ENCODE measurements around the gene SLC6A8.
A peak's percentile ranks its signal among the peaks of the same experiment; 100 is the strongest.
"Not testable (repeated sequence)": the region's sequence is repeated elsewhere in the genome, so short reads cannot be mapped to it uniquely, and the experiment has no call there.

The SLC6A8 gene

DNA sequence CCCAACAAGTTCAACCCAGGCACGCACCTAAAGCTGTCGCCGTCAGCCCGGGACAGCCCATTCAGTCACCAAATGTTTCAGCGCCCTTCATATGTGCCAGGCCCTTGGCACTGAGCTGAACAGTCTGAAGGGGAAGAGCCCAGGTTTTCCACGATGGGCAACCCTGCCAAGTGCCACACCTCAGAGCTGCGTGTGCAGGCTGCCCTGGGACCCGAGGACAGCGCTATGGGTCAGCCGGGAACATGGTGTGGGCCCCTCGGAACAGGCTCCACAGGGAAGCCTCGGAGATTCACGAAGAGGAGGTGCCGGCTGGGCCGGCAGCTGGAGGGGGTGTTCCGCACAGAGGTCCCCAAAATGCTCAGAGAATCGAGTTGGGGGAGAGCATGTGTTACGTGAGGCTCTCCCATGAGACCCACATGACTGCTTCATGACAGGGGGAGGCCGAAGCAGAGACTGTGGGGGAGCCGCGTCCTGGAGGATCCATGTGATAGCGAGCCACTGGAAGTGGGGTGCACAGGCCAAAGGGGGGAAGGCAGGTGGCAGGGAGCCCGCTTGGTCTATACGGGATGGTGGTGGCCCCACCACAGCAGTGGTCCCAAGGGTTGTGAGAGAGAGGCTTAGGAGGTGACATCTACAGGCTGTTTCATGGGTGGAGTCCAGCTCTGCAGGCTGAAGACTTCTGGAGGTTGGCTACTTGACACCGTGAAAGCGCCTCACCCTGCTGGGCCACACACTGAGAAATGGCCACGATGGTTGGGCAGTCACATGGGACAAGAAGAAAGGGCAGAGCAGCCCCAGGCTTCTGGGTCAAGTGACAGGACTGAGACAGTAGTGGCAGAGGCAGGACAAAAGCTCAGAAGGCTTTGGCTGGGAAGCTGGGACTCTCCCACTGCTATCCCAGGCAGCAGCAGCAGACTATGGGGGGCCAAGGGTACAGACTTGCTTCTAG is 22.3 kb downstream of the SLC6A8 start:
- DNase-seq: no peak

DNA sequence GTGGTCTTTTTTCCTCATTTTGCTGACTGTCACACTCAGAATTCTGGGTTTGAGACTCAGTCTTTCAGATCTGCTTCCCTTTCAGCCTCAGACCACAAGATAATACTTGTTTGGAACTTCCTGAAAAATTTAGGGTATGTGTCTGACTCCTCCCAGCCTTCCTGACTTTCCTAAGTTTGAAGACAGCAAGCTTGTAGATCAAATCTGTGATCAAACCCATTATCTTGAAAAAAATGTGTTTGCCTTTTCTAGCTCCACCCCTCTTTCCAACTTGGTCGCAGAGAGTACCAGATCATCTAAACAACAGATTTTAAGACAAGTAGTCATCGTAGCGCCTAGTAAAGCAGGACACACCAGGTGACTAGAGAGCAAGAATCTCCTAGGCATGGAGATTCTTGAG is 26.5 kb downstream of the SLC6A8 start:
- DNase-seq: no peak

DNA sequence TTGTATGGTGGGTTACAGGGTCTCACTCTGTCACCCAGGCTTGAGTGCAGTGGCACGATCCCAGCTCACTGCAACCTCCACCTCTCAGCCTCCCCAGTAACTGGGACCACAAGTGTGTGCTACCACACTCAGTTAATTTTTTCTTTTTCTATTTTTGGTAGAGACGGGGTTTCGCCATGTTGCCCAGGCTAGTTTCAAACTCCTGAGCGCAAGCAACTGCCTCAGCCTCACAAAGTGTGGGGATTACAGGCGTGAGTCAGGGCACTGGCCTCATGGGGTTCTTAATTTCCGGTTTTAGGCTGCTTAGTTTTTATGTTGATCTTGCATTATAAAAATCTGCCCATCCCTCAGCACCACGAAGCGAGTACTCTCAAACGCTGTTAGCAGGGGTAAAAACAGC is 29.7 kb downstream of the SLC6A8 start:
- DNase-seq: no peak

DNA sequence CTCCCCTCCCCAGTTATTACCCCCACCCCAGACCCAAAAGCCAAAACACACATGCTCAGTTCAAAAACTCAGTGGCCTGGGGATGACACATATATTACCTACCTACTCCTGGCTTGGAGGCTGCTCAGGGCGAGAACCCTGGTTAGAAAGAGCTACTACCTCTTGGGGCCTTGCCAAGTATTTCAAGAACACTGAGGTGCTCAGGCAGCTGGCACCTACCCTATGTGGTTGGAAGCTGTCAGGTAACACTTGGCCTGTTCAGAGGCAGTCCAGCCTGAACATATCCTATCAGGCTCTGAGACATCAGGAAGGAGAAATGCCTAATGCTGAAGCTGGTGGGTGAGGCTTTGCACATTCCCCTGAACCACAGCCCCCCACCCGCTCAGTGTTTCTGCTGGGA is 31.5 kb downstream of the SLC6A8 start:
- DNase-seq: no peak

DNA sequence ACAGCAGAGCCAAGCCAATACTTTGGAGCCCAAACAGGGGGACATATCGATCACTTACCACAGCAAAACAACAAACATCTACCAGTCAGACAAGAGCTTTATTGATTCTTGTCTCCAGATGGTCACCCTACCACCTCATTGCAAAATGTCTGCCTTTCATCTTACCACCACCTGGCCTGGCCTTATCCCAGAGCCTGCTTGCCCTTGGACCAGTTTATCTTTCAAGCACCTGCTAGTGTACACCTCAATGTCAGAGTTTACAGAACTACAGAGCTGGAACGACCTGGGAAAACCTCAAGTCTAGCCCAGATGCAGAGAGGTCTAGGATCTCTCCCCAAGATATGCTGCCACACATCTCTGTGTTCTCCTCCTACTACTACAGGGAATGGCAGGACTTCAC is 32.0 kb downstream of the SLC6A8 start:
- no peak for DNase-seq

DNA sequence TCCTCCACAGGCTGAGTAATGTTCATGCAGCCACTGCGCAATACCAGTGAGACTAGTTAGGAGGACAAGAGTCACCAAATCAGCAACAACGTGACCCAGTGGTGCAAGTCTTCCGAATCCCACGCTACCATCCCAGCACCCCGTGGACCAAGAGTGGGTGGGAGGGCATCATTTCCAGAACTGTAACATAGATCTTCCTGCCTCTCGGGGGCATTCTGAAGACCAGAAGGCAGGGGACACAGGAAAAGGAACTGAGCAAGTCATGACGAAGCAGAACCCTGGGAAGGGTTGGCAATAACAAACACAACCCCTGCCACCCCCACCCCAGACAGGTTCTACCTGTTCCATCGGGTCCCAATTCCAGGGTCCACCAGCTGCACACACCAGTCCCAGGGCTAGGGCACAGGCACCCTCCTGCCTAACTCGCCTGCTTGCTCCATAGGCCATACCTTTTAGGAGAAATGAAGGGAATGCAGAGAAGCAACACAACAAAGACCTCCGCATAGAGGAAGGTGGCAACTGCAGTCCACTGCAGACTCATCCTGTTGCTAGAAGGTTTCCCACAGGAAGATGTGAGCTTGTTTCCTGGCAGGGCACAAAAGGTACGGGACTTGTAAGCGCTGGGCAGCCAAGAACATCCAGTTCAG is 35.1 kb downstream of the SLC6A8 start:
- no peak for DNase-seq

DNA sequence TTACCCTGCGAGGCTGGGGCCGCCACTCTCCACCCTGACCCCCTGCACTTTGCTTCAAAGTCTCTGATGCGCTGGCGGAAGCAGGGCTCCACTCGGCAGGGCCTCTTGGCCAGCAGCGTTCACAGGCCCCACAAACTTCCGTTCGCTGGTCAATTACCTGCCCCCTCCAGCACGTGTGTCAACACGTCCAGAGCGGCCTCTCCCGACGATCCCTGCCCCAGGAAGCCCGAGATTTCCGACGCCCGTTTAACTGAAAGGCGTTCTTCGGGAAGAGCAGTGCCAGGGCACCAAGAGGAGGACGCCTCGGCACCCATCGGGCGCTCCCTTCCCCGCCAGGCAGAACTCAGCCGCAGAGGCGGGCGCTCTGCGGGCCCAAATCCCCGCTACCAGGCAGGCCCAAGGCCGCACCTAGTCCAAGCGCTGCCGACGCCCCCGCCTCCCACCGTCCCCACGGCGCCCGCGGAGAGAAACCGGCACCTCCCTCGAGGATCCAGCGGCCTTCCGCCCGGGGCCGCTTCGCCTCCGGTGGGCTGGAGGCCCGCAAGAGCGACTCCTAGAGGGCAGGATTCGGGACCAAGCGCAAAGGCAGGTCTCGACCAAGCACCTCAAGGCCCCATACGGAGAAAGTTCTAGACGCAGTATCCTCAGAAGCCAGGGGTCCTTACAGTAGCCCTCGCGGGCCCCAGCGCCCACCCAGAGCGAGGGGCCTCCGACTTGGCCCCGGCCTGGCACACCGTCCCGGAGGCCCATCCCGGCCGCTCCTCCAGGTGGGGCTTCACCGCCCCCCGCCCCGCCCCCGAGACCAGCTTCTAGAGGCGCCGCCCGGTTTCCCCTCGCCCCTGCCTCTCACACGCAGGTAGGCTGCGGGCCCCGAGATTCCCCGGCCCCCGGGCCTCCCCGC is 35.9 kb downstream of the SLC6A8 start:
- DNase-seq: no peak

DNA sequence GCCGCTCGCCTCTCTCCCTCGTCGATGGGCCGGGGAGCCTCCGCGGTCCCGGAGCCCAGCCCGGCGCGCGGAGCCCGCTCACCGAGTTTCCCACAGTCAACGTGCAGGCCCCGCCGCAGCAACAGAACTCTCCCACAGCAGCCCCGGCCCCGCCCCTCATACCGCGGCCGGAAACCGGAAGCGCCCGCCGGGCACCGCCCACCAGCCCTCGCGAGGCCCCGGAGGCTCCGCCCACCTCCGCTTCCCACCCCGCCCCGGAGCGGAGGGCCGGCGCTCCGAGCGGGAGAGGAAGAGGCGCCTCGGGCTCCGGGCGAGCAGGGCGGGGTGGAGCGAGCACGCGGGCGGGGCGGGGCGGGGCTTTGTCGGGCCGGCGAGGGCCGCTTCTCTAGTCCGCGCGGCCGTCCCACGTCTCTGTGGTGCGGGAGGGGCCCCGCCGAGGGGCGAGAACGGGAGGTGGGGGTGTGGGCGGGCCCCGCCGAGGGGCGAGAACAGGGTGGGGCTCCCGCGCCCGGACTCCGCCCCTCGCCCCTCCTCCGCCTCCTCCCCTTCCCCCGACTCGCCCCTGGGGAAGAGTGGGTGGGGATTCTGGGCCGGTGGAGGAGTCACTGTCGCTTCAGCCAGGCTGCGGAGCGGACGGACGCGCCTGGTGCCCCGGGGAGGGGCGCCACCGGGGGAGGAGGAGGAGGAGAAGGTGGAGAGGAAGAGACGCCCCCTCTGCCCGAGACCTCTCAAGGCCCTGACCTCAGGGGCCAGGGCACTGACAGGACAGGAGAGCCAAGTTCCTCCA is 36.7 kb downstream of the SLC6A8 start, which contains the start of the genes ABCD1 and BCAP31:
TSS of gene ABCD1 (plus strand) at position 605 of the 787 bp plus-strand sequence. CDS start 411 bp downstream, outside the sequence.
TSS of gene BCAP31 (minus strand) at position 136 of the 787 bp plus-strand sequence. CDS start 1,143 bp downstream, outside the sequence.
- peak; percentile 93 for DNase-seq

DNA sequence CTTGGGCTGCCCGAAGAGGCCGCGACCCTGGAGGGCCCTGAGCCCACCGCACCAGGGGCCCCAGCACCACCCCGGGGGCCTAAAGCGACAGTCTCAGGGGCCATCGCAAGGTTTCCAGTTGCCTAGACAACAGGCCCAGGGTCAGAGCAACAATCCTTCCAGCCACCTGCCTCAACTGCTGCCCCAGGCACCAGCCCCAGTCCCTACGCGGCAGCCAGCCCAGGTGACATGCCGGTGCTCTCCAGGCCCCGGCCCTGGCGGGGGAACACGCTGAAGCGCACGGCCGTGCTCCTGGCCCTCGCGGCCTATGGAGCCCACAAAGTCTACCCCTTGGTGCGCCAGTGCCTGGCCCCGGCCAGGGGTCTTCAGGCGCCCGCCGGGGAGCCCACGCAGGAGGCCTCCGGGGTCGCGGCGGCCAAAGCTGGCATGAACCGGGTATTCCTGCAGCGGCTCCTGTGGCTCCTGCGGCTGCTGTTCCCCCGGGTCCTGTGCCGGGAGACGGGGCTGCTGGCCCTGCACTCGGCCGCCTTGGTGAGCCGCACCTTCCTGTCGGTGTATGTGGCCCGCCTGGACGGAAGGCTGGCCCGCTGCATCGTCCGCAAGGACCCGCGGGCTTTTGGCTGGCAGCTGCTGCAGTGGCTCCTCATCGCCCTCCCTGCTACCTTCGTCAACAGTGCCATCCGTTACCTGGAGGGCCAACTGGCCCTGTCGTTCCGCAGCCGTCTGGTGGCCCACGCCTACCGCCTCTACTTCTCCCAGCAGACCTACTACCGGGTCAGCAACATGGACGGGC is 37.5 kb downstream of the SLC6A8 start:
- no peak for DNase-seq

DNA sequence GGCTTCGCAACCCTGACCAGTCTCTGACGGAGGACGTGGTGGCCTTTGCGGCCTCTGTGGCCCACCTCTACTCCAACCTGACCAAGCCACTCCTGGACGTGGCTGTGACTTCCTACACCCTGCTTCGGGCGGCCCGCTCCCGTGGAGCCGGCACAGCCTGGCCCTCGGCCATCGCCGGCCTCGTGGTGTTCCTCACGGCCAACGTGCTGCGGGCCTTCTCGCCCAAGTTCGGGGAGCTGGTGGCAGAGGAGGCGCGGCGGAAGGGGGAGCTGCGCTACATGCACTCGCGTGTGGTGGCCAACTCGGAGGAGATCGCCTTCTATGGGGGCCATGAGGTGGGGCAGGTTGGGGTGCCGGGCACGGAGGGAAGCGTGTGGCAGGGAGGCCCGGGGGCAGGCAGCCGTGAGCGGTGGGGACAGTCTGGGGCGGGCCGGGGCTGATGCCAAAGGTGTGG is 38.1 kb downstream of the SLC6A8 start:
- no peak for DNase-seq

DNA sequence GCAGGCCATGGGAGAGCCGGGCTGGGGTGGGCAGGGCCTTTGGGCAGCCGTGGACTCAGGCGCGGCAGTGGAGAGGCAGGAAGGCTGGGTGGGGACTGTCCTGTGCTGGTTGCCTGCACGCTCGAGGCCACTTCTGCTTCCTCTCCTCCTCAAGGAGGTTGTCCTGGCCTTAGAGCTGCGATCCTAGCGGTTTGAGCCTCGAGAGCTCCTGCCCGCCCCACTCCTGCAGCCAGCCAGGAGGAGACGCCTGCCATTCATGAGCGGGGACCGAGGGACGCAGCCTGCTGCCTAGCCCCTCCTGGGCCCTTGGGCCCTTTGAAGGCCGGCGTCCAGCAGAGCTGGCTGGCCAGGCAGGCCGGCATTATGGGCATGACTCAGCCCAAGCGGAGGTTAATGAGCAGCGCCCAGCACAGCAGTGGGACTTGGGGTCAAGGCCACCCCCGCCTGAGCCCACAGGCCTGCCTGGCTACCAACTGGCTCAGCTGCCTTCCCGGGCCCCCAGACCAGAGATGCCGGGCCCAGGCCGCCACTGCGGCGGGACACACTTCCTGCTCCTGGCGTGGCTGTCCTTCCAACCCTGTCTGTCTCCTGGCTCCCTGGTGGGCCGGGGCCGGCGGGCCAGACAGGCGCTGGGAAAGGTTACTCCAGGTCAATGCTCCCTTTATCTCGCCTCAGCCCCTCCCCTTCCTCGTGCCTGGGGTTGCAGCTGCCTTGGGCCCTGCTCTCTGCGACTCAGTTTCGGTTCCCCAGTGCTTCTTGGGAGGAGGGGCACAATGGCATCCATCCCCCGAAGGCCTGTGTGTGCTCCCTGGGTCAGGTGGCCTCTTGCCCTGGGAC is 38.8 kb downstream of the SLC6A8 start:
- DNase-seq: peak; percentile 60

DNA sequence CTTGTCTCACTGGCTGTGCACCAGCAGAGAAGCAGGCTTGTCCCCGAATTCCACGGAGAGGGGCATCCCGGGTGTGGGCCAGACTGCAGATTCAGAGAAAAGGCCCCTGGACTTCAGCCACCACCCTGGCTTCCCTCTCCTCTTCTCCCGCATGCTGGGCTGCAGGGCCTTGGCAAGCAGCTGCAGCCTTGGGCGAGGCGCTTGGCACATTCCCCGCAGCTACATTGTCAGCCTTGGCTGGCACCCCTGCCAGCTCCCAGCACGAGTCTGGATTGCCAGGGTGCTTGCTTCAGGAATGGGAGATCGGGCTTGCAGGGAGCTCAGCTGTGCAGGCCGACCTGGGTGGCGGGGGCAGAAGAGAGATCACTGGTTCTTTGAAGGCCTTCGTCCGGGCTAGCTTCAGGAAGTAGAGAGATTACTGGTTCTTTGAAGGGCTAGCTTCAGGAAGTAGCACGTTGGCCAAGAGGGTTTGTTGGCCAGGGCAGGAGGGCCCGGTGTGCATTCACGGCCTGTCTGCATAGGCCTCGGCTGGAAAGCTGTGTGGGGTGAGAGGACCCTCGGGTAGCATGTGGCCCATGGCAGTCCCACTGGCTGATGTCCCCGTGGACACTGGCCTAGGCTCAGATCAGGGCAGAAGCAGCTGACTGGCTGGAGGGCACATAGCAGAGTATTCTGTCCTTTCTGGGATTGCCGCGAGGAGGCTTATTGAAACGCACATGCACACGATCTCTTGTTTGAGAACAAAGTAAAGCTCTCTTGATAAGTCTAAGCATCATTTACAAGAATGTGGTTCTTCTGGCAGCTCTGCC is 39.6 kb downstream of the SLC6A8 start:
- DNase-seq: no peak

DNA sequence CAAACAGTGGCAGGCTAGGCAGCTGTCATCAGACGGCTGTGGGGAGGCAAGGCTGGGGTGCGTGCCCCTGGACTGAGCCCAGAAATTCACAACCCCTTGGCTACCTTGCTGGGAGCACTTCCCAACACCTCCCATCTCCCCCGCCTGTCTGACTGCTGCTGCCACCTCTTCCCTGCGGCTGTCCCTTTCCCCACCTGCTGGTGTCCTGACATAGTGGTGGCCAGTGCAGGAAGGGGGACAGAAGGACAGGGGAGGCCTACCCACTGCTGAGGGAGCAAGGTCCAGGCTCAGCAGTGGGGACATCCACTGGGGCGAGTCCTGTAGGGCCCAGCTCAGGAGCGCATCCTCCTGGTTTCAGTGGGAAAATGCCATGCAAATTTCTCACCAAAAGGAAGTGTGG is 40.4 kb downstream of the SLC6A8 start:
- DNase-seq: no peak

DNA sequence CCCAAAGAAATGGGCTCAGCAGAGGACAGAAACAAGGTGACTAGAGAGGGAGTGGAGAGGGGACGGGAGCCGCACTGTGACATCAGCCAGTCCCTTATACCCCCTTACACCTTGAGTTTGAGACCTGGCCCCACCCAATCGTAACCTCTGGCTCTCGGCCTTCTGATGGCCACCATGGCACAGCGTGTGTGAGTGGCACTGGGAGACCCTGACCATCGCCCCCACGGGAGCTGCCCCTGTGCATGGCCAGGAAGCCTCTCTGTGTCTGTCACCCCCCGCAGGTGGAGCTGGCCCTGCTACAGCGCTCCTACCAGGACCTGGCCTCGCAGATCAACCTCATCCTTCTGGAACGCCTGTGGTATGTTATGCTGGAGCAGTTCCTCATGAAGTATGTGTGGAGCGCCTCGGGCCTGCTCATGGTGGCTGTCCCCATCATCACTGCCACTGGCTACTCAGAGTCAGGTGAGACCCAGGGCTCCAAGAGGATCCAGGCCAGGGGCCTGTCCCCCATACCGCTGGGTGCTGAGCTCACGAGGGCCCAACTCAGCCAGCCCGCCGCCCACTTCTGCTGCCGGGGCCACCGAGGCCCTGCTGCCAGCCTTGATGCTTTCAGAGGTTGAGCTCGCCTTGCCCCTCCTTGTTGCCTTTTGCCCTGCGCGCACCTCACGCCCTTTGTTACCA is 41.4 kb downstream of the SLC6A8 start:
- no peak for DNase-seq

DNA sequence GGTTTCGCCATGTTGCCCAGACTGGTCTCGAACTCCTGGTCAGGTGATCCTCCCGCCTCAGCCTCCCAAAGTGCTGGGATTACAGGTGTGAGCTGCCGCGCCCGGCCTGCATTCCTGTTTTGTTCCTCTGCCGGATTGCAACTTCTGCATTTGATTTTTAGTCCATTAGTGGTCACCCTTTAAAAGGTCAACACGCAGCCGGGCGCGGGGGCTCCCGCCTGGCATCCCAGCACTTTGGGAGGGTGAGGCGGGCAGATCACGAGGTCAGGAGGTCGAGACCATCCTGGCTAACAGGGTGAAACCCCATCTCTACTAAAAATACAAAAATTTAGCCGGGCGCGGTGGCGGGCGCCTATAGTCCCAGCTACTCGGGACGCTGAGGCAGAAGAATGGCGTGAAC is 42.4 kb downstream of the SLC6A8 start:
- not testable (repeated sequence) for DNase-seq

DNA sequence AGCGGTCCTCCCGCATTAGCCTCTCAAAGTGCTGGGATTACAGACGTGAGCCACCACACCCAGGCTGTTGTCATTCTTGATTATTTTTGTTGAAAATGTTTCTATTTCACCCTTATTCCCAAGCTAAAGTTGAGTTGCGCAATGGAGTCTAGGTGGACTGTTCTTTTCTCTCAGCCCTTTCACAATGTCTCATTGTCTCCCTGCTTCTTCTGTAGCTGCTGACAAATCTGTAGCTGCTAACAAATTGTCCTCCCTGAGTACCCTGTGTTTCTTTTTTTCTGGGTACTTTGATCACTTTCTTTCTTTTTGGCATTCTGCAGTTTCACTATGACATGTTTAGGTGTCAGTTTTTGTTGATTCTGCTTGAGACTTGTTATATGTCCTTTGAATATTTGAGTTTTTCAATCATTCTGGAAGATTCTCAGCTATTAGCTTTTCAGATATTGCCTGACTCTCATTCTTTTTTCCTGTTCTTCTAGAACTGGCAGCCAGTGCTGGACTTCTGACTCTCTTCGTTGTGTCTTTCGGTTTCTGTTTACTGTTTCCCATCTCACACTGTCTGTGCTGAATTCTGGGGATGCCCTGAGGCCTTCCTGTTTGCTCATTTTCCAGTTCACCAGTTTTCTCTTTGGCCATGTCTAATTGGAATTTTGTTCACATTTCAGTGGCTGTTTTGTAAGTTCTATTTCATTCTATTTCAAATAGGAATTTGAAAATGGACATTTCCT is 43.6 kb downstream of the SLC6A8 start:
- DNase-seq: no peak

DNA sequence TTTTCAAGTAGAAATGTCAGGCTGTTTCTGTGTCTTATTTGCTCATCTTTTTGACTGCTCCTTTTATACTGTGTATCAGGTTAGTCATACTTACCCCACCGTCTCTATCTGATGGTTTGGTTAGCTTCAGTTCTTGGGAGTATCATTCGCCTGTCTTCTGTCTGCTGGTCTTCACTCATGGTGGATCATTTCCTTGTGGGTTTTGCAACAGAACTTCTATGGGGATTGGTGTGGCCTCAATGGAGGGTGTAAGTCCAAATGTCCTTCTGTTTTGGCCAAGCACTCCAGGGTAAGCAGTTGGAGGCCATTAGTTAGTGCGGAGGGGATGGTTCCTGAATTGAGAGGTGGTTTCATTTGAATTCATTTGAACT is 44.1 kb downstream of the SLC6A8 start:
- no peak for DNase-seq

DNA sequence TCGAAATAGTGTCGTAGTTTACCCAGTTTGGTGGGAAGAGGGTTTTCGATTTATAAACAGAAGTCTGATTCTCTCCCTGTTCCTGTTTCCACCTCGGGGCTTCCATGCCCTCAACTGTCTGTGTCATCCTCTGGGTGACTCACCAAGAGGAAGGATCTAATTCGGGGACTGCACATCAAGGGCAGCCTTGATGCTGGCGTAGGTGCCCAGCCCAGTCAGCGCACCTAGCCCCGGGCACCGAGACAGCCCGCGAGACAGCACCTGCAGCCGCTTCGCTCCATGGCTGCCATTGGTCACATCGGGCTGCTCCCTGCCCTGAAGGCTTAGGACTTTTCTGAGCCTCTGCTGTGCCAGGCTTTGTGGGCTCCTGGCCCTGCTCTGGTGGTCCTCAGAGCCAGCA is 44.7 kb downstream of the SLC6A8 start:
- DNase-seq: no peak

Measured in left hindlimb (tissue), 1 donor.